GM23338 (cell line): ENCODE results near the gene CHST10. TPM values are rescaled to one million over a fixed set of nuclear protein-coding genes. Genes with fewer than 3 reads are reported as not detected.

ENCODE experiments used
- ATAC-seq: fragments of 200-7000 bp; cut with Tn5 transposase; 3 replicates; pipeline ENCODE4 v1.9.1; 2020
- DNase-seq: peaks from one replicate; pipeline ENCODE4 v3.0.0-alpha.2; 2015; ENCODE audit warnings: low spot score
- H2AFZ ChIP-seq: fragments of 200-600 bp; sonication (generic); 2 replicates; pipeline ENCODE4 v1.8.0; 2016; ENCODE audit warnings: antibody characterized with exemption, mild to moderate bottlenecking, moderate library complexity
- H3F3A ChIP-seq: fragments of 200-600 bp; sonication (generic); replicated peaks from 2 replicates; pipeline ENCODE4 v1.8.0; 2017; ENCODE audit warnings: antibody characterized with exemption, mixed run types, low read depth
- H3K27ac ChIP-seq: fragments of 200-600 bp; sonication (generic); 2 replicates; pipeline ENCODE4 v1.6.1; 2016; ENCODE audit warnings: low read depth
- H3K27me3 ChIP-seq: fragments of 200-600 bp; sonication (generic); 2 replicates; pipeline ENCODE4 v1.8.0; 2016; ENCODE audit warnings: mild to moderate bottlenecking, mixed run types, moderate library complexity; ENCODE audit not compliant: insufficient read depth
- H3K36me3 ChIP-seq: fragments of 200-600 bp; sonication (generic); 2 replicates; pipeline ENCODE4 v1.8.0; 2016; ENCODE audit warnings: mild to moderate bottlenecking; ENCODE audit not compliant: insufficient read depth
- H3K4me1 ChIP-seq: fragments of 200-600 bp; sonication (generic); 2 replicates; pipeline ENCODE4 v1.8.0; 2016; ENCODE audit warnings: mild to moderate bottlenecking, moderate library complexity; ENCODE audit not compliant: insufficient read depth
- H3K4me2 ChIP-seq: fragments of 200-600 bp; sonication (generic); 2 replicates; pipeline ENCODE4 v1.7.1; 2017; ENCODE audit warnings: mixed run types
- H3K4me3 ChIP-seq: fragments of 200-600 bp; sonication (generic); 2 replicates; pipeline ENCODE4 v1.6.1; 2016; ENCODE audit warnings: mixed run types
- H3K79me2 ChIP-seq: fragments of 200-600 bp; sonication (generic); replicated peaks from 2 replicates; pipeline ENCODE4 v1.8.0; 2017; ENCODE audit warnings: mild to moderate bottlenecking; ENCODE audit not compliant: insufficient read depth
- H3K9me2 ChIP-seq: fragments of 200-600 bp; sonication (generic); 2 replicates; pipeline ENCODE4 v1.8.0; 2017; ENCODE audit not compliant: insufficient read depth
- H4K20me1 ChIP-seq: fragments of 200-600 bp; sonication (generic); replicated peaks from 2 replicates; pipeline ENCODE4 v1.8.0; 2017; ENCODE audit warnings: mild to moderate bottlenecking; ENCODE audit not compliant: insufficient read depth
- H3K27ac Mint-ChIP-seq: 2 replicates; pipeline ENCODE4 v1.8.0; 2020; ENCODE audit warnings: inconsistent platforms, mild to moderate bottlenecking, moderate library complexity, mixed read lengths
- H3K27me3 Mint-ChIP-seq: 3 replicates; pipeline ENCODE4 v1.8.0; 2022; ENCODE audit warnings: low read depth, mild to moderate bottlenecking, moderate library complexity, mixed read lengths, inconsistent platforms; ENCODE audit not compliant: insufficient read depth, poor library complexity
- H3K36me3 Mint-ChIP-seq: 3 replicates; pipeline ENCODE4 v1.8.0; 2021; ENCODE audit warnings: low read depth, mild to moderate bottlenecking, inconsistent platforms, moderate library complexity, mixed read lengths
- H3K4me1 Mint-ChIP-seq: 3 replicates; pipeline ENCODE4 v1.8.0; 2020; ENCODE audit warnings: mild to moderate bottlenecking, inconsistent platforms, mixed read lengths
- H3K4me3 Mint-ChIP-seq: 3 replicates; pipeline ENCODE4 v1.8.0; 2021; ENCODE audit warnings: moderate library complexity, mild to moderate bottlenecking, inconsistent platforms, mixed read lengths
- H3K9me3 Mint-ChIP-seq: 3 replicates; pipeline ENCODE4 v1.8.0; 2020; ENCODE audit warnings: moderate library complexity, mild to moderate bottlenecking, inconsistent platforms, mixed read lengths
- CREB1 ChIP-seq: fragments of 250-450 bp; sonication (Bioruptor Pico); IDR thresholded peaks from 2 replicates; pipeline ENCODE4 v1.5.0; 2020; ENCODE audit warnings: low read depth, mild to moderate bottlenecking, moderate library complexity
- EZH2 ChIP-seq: fragments of 200-600 bp; sonication (generic); IDR thresholded peaks from one replicate; pipeline ENCODE4 v1.8.0; 2017; ENCODE audit warnings: antibody characterized with exemption, mild to moderate bottlenecking, low read depth; ENCODE audit not compliant: unreplicated experiment
- EZH2phosphoT487 ChIP-seq: fragments of 200-600 bp; sonication (generic); IDR thresholded peaks from one replicate; pipeline ENCODE4 v1.8.1; 2018; ENCODE audit warnings: antibody characterized with exemption; ENCODE audit not compliant: unreplicated experiment
- JUNB ChIP-seq: IDR thresholded peaks from one replicate; pipeline ENCODE4 v1.6.1; 2016; ENCODE audit warnings: antibody characterized with exemption; ENCODE audit not compliant: unreplicated experiment
- POLR2AphosphoS5 ChIP-seq: IDR thresholded peaks from 2 replicates; pipeline ENCODE4 v1.6.1; 2016; ENCODE audit warnings: antibody characterized with exemption, low read depth
- STAT1 ChIP-seq: IDR thresholded peaks from one replicate; pipeline ENCODE4 v1.6.1; 2016; ENCODE audit warnings: antibody characterized with exemption; ENCODE audit not compliant: unreplicated experiment
- polyA plus RNA-seq: library from polyadenylated mRNA; unstranded; fragments of >200 nt; fragmentation: Nextera tagmentation; extraction: Ambion mirVana; gene quantifications from 2 replicates; pipeline ENCODE4 v1.2.1, GENCODE V29; 2016
- total RNA-seq: library from RNA; depleted of rRNA; stranded (reverse); fragments of >200 nt; shearing (Covaris generic); gene quantifications from 2 replicates; pipeline ENCODE4 v1.2.3, GENCODE V29; 2014
- TF ChIP-seq, protein P1 (sequence below): IDR thresholded peaks from one replicate; pipeline ENCODE4 v1.6.1; 2018; ENCODE audit warnings: antibody characterized with exemption; ENCODE audit not compliant: unreplicated experiment
- TF ChIP-seq, protein P2 (sequence below), 2 experiments: fragments of 200-600 bp in 1 of 2; sonication (generic) in 1 of 2; conservative IDR thresholded peaks; 2 replicates each; pipeline versions ENCODE4 v1.5.1 to v1.6.1; 2016 to 2017; ENCODE audit warnings: antibody characterized with exemption in 2 of 2, low read depth in 2 of 2, mild to moderate bottlenecking in 2 of 2, moderate library complexity in 1 of 2
- TF ChIP-seq, protein P3 (sequence below): IDR thresholded peaks from 2 replicates; pipeline ENCODE4 v1.6.1; 2016; ENCODE audit warnings: antibody characterized with exemption

CHST10 gene
- total and polyA plus RNA-seq, 2 experiments from 2014 or later = 7.7 to 24.5 TPM

DNA sequence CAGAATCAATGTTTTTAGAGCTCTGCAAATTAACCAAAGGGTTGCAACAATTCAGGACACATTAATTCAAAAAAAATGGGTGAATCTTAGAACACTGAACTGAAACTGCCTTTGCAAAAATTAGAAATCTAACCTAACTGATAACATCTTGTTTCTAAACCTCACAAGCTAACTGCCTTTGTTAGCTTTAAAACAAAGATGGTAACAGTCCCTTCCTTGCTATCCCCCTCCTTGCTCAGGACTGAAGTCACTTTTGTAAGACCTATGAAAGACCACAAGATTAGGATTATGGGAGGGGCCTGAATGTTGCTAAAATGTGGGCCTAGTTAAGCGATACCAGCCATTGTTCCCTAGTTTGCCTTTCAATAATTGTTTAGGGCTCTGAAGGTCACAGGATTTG is 50.3 kb downstream of the CHST10 start (continued):
- TF ChIP-seq, protein P1, sequence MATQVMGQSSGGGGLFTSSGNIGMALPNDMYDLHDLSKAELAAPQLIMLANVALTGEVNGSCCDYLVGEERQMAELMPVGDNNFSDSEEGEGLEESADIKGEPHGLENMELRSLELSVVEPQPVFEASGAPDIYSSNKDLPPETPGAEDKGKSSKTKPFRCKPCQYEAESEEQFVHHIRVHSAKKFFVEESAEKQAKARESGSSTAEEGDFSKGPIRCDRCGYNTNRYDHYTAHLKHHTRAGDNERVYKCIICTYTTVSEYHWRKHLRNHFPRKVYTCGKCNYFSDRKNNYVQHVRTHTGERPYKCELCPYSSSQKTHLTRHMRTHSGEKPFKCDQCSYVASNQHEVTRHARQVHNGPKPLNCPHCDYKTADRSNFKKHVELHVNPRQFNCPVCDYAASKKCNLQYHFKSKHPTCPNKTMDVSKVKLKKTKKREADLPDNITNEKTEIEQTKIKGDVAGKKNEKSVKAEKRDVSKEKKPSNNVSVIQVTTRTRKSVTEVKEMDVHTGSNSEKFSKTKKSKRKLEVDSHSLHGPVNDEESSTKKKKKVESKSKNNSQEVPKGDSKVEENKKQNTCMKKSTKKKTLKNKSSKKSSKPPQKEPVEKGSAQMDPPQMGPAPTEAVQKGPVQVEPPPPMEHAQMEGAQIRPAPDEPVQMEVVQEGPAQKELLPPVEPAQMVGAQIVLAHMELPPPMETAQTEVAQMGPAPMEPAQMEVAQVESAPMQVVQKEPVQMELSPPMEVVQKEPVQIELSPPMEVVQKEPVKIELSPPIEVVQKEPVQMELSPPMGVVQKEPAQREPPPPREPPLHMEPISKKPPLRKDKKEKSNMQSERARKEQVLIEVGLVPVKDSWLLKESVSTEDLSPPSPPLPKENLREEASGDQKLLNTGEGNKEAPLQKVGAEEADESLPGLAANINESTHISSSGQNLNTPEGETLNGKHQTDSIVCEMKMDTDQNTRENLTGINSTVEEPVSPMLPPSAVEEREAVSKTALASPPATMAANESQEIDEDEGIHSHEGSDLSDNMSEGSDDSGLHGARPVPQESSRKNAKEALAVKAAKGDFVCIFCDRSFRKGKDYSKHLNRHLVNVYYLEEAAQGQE = no peak
- no peak for TF ChIP-seq EZH2phosphoT487
- TF ChIP-seq JUNB = no peak

DNA sequence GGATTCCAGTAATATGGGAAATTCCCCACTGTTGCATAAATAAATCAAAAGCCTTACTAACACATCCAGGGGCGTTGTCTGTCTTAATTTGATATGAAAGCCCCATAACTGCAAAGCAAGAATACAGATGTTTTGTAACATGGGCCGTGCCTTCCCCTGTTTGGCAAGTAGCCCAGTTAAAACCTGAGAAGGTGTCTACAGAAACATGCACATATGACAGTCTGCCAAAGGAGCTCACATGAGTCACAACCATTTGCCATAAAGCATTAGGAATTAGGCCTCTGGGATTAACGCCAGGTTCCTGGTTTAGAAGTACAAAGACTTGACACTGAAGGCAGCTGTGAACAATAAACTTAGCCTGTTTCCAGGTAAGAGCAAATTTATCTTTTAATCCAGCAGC is 52.0 kb downstream of the CHST10 start:
- Histone ChIP-seq H3K36me3 (peaks cover 14% of the 10 kb centered on the region), H3K9me2 (0 out of 2 replicates have a peak, but pooled peaks cover 4% of the 10 kb centered on the region), H2AFZ (no peak overlapping the region), H3K4me2 (no peak overlapping the region), H3K4me1 (peaks cover 17% of the 10 kb centered on the region), H3K79me2 (no peaks in the 10 kb centered on the region), H3K4me3 (no peak overlapping the region), H3K27ac (no peak overlapping the region), H4K20me1 (no peaks in the 10 kb centered on the region), H3K27me3 (no peaks in the 10 kb centered on the region), H3F3A (no peaks in the 10 kb centered on the region)
- H3K4me1 Mint-ChIP-seq = peaks cover 13% of the 10 kb centered on the region; the same call in 2 of the 3 replicates
- H3K36me3 Mint-ChIP-seq = peaks cover 28% of the 10 kb centered on the region
- no peak overlapping the region for H3K27ac Mint-ChIP-seq
- H3K27me3 Mint-ChIP-seq = no peaks in the 10 kb centered on the region
- H3K9me3 Mint-ChIP-seq = peaks cover 38% of the 10 kb centered on the region
- no peak overlapping the region for H3K4me3 Mint-ChIP-seq
- no peak for ATAC-seq
- DNase-seq = no peak
- TF ChIP-seq JUNB (no peak), EZH2 (no peak), STAT1 (no peak), POLR2AphosphoS5 (no peak), CREB1 (CRISPR knock-in tag) (no peak)
- TF ChIP-seq, protein P1 = no peak
- TF ChIP-seq, protein P2, sequence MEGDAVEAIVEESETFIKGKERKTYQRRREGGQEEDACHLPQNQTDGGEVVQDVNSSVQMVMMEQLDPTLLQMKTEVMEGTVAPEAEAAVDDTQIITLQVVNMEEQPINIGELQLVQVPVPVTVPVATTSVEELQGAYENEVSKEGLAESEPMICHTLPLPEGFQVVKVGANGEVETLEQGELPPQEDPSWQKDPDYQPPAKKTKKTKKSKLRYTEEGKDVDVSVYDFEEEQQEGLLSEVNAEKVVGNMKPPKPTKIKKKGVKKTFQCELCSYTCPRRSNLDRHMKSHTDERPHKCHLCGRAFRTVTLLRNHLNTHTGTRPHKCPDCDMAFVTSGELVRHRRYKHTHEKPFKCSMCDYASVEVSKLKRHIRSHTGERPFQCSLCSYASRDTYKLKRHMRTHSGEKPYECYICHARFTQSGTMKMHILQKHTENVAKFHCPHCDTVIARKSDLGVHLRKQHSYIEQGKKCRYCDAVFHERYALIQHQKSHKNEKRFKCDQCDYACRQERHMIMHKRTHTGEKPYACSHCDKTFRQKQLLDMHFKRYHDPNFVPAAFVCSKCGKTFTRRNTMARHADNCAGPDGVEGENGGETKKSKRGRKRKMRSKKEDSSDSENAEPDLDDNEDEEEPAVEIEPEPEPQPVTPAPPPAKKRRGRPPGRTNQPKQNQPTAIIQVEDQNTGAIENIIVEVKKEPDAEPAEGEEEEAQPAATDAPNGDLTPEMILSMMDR (conservative IDR thresholded peaks at IDR 0.05; ENCODE audit: low read depth in 2 of 2) = no peak
- TF ChIP-seq, protein P3, sequence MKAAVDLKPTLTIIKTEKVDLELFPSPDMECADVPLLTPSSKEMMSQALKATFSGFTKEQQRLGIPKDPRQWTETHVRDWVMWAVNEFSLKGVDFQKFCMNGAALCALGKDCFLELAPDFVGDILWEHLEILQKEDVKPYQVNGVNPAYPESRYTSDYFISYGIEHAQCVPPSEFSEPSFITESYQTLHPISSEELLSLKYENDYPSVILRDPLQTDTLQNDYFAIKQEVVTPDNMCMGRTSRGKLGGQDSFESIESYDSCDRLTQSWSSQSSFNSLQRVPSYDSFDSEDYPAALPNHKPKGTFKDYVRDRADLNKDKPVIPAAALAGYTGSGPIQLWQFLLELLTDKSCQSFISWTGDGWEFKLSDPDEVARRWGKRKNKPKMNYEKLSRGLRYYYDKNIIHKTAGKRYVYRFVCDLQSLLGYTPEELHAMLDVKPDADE = no peak
